ENCODE data around the gene OST4. TPM values are rescaled to one million over a fixed set of nuclear protein-coding genes. Genes with fewer than 3 reads are reported as not detected.

The OST4 gene
- total RNA-seq, 1 experiment from 2014 or later: 184 TPM

DNA sequence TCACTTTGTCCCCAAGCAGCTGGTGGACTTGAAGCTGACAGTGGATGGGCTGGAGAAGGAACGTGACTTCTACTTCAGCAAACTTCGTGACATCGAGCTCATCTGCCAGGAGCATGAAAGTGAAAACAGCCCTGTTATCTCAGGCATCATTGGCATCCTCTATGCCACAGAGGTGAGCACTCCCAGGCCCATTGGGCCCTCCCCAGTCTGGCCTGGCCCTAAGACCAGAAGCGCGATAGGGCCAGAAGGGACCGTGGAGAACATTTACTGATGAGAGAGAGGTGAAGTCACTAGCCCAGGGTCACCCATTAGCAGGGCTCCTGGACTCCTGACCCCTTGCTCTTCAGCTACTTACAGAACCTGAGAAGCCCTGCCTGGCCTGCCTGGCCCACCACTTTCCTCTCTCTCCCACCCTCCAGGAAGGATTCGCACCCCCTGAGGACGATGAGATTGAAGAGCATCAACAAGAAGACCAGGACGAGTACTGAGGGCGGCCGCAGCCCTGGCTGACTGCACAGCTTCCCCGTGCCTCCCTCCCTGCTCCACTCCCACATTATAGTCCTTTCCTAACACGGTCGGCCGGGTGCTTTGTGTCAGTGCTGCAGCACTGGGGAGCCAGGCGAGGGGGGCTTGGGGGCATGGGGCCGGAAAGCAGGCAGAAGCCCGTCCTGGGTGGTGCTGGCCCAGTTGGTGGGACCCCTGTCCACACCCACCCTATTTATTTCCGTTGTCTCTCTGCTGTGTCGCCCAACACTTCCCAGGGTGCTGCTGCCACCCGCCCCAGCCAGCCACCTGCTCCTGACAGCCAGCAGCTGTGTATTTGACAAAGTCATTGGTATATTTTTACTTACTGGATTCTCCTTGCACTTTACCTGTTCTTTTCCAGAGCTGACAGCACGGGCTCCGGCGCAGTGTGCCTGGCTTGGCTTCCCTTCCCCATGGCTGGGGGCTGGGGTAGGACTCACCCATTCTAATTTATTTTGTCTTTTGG, 45.3 kb downstream of the OST4 start:
- no peak for DNase-seq (ENCODE audit: low read depth)

DNA sequence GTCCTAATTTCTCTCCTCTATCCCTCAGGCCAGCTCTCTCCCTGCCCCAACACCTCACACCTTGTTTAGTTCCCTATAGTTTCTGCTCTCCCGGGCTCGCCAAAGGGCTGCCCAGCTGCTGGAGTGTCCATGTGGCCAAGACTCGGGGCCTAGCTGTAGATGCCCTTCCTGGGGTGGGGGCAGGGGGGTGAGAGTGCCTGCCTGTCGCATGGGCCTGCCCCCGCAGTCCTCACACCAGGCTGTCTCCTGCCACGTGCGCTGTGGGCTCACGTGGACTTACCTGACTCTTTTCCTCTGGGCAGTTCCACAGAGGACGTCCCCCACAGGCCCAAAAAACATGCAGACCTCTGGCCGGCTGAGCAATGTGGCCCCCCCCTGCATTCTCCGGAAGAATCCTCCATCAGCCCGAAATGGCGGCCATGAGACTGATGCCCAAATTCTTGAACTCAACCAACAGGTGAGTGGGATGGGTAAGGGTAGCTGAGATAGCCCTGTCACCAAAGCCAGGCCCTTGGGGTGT, 46.1 kb downstream of the OST4 start:
- DNase-seq (ENCODE audit: low read depth): no peak

- DNase-seq (ENCODE audit: low read depth): no peak
Observed at GRCh38 chr2:27024812-27025211, 46.6 kb downstream of the OST4 start.

DNA sequence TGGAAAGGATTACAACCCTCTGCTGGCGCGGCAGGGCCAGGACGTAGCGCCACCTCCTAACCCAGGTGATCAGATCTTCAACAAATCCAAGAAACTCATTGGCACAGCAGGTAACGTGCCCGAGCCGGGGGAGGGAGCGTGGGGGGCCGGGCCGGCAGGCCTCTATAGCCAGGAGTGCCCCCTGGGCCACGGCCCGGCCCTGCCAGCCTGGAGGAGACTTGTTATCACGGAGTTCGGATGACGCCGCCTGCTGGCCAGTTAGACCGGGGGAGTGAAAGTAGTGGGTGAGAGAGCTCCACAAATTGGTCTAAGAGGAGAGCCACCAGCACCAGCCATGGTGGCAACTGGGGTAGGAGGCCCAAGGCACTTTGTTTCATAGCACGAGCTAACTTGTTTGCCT, 47.3 kb downstream of the OST4 start:
- peak; percentile 37 for DNase-seq (ENCODE audit: low read depth)

DNA sequence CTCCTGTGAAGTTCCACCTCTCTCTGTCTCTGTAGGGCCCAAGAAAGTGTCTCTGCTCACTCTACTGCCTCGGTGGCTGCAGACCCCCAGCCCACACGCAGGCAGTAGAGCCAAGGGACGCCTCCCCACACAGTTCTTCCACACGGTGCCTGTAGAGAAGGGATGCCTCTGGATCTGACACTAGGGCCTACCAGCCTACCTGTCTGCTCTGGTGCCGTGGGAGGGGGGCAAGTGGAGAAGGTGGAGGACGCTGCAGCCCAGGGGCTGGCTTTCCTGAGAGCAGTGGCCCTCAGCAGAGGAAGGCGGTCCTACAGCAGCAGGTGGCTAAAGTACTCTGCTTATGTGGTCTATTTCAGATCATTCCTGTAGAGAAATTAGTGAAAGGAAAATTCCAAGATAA, 47.7 kb downstream of the OST4 start:
- no peak for DNase-seq (ENCODE audit: low read depth)

DNA sequence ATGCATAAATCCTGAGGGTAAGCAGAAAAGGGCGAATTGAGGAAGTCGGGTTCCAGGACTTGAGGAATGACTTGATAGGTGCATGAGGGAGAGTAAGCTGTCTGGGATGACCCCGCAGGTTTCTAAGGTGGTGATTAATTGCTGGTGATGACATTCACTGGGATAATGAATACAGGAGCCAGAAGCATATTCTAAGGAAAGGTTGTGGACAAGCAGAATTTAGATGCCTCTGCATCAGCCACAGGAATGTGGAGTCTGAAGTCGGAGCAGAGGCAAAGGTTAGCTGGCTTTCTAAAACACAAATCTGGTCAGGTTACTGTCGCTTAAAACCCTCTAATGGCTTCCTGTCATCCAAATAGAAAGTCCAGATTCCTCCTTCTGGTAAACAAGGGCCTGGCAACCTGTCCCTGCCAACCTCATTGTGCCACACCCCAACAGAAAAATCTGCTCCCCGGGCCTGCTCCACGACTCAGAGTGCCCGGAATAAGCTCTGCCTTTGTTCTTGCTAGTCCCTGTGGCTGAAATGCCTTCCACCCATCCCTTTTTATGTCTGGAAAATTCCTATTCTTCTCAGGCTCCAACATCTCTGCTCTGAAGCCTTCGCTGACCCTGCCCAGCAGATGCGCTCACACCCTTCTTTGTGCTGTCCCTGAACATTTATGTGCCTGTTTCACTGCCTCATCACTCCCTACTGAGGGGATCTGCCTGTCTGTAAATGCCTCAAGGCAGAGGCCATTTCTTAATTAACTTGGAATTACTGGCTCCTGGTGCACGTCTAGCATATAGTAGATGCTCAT, 50.0 kb downstream of the OST4 start:
- DNase-seq (ENCODE audit: low read depth): no peak

Other genes with a start within 250 kb of the OST4 start
- 1.0 and 1.9 TPM in 2 replicates for gene DPYSL5, start 223.5 kb downstream of the OST4 start, total RNA-seq (2014; rRNA removed; shearing (Covaris generic))
- 4.6 and 6.6 TPM in 2 replicates for gene MAPRE3, start 101.0 kb downstream of the OST4 start, total RNA-seq (2014; rRNA removed; shearing (Covaris generic))
- gene TMEM214, start 38.7 kb downstream of the OST4 start, total RNA-seq (2014; rRNA removed; shearing (Covaris generic)): 36.7 and 42.7 TPM in 2 replicates
- 19.3 and 22.5 TPM in 2 replicates for gene AGBL5, start 20.0 kb downstream of the OST4 start, total RNA-seq (2014; rRNA removed; shearing (Covaris generic))
- gene EMILIN1, start 7.0 kb upstream of the OST4 start, total RNA-seq (2014; rRNA removed; shearing (Covaris generic)): 6.0 and 10.2 TPM in 2 replicates
- 1.1 and 2.9 TPM in 2 replicates for gene KHK, start 15.1 kb upstream of the OST4 start, total RNA-seq (2014; rRNA removed; shearing (Covaris generic))
- 3.4 and 8.6 TPM in 2 replicates for gene CGREF1, start 47.5 kb upstream of the OST4 start, total RNA-seq (2014; rRNA removed; shearing (Covaris generic))
- gene ABHD1, start 52.2 kb upstream of the OST4 start, total RNA-seq (2014; rRNA removed; shearing (Covaris generic)): 1.7 TPM in 1 of 2 replicates, not detected in the other
- 79.3 and 84.9 TPM in 2 replicates for gene PREB, start 63.0 kb upstream of the OST4 start, total RNA-seq (2014; rRNA removed; shearing (Covaris generic))
- gene PRR30, start 67.8 kb upstream of the OST4 start, total RNA-seq (2014; rRNA removed; shearing (Covaris generic)): not detected in 2 replicates
- gene TCF23, start 77.3 kb upstream of the OST4 start, total RNA-seq (2014; rRNA removed; shearing (Covaris generic)): not detected in 2 replicates
- gene ATRAID, start 140.4 kb upstream of the OST4 start, total RNA-seq (2014; rRNA removed; shearing (Covaris generic)): 94.2 and 249 TPM in 2 replicates
- 86.8 and 101 TPM in 2 replicates for gene SLC5A6, start 140.6 kb upstream of the OST4 start, total RNA-seq (2014; rRNA removed; shearing (Covaris generic))
- 26.6 and 29.7 TPM in 2 replicates for gene CAD, start 145.7 kb upstream of the OST4 start, total RNA-seq (2014; rRNA removed; shearing (Covaris generic))
- 0.11 TPM in 1 of 2 replicates, not detected in the other for gene SLC30A3, start 191.4 kb upstream of the OST4 start, total RNA-seq (2014; rRNA removed; shearing (Covaris generic))
- gene DNAJC5G, start 203.8 kb upstream of the OST4 start, total RNA-seq (2014; rRNA removed; shearing (Covaris generic)): not detected in 2 replicates
- not detected in 2 replicates for gene TRIM54, start 210.8 kb upstream of the OST4 start, total RNA-seq (2014; rRNA removed; shearing (Covaris generic))
- 0.11 TPM in 1 of 2 replicates, not detected in the other for gene UCN, start 236.8 kb upstream of the OST4 start, total RNA-seq (2014; rRNA removed; shearing (Covaris generic))

Measured in Daoy (cell line).